ENCODE results near the gene PTPRE.

DNA sequence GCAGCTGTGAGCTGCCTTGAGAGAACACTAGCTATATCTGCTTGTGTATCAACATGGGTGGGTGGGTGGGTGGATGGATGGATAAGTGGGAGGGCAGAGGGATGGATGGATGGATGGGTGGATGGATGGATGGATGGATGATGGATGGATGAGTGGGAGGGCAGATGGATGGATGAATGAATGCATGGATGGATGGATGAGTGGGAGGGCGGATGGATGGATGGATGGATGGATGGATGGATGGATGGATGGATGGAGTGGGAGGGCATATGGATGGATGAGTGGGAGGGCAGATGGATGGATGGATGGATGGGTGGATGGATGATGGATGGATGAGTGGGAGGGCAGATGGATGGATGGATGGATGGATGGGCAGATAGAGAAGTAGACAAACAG is 143.2 kb downstream of the PTPRE start:
- TF ChIP-seq, protein P1, sequence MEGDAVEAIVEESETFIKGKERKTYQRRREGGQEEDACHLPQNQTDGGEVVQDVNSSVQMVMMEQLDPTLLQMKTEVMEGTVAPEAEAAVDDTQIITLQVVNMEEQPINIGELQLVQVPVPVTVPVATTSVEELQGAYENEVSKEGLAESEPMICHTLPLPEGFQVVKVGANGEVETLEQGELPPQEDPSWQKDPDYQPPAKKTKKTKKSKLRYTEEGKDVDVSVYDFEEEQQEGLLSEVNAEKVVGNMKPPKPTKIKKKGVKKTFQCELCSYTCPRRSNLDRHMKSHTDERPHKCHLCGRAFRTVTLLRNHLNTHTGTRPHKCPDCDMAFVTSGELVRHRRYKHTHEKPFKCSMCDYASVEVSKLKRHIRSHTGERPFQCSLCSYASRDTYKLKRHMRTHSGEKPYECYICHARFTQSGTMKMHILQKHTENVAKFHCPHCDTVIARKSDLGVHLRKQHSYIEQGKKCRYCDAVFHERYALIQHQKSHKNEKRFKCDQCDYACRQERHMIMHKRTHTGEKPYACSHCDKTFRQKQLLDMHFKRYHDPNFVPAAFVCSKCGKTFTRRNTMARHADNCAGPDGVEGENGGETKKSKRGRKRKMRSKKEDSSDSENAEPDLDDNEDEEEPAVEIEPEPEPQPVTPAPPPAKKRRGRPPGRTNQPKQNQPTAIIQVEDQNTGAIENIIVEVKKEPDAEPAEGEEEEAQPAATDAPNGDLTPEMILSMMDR (IDR thresholded peaks at IDR 0.05) = no peak
- TF ChIP-seq POLR2A (IDR thresholded peaks at IDR 0.05) = no peak

Measured in lower leg skin (tissue), 3 donors.